Sigmoid colon (tissue), 7 donors: Measurements from ENCODE around the gene NDUFV2. TPM values are rescaled to one million over a fixed set of nuclear protein-coding genes. Genes with fewer than 3 reads are reported as not detected.
A peak's percentile ranks its signal among the peaks of the same experiment; 100 is the strongest.

Experiments
- DNase-seq: peaks from one replicate; pipeline ENCODE4 v3.0.0-alpha.2; 2019
- H3K27ac ChIP-seq, 4 donors: fragments of 200-600 bp; sonication (generic); one replicate each; pipeline ENCODE4 v1.5.1; 2016 to 2019; ENCODE audit warnings: mild to moderate bottlenecking in 1 of 4
- H3K27me3 ChIP-seq, 3 donors: fragments of 200-600 bp; sonication (generic); one replicate each; pipeline ENCODE4 v1.5.1; 2019; ENCODE audit warnings: mild to moderate bottlenecking in 1 of 3
- H3K36me3 ChIP-seq, 4 donors: fragments of 200-600 bp; sonication (generic); one replicate each; pipeline ENCODE4 v1.5.1; 2016 to 2019
- H3K4me1 ChIP-seq, 4 donors: fragments of 200-600 bp; sonication (generic); one replicate each; pipeline ENCODE4 v1.5.1; 2017 to 2019
- H3K4me3 ChIP-seq, 4 donors: fragments of 200-600 bp; sonication (generic); one replicate each; pipeline ENCODE4 v1.5.1; 2017 to 2019; ENCODE audit warnings: mild to moderate bottlenecking in 2 of 4, moderate library complexity in 1 of 4
- H3K9me3 ChIP-seq, 4 donors: fragments of 200-600 bp in 3 of 4; sonication (generic) in 3 of 4; one replicate each; pipeline versions ENCODE4 v1.5.1 to v1.6.1; 2013 to 2019
- EP300 ChIP-seq, 4 donors: sonication (generic); formaldehyde crosslinking; IDR thresholded peaks; one replicate each; pipeline ENCODE4 v1.6.1; 2017; ENCODE audit warnings: antibody characterized with exemption in 4 of 4
- POLR2A ChIP-seq, 2 donors: fragments of 450-650 bp; IDR thresholded peaks; one replicate each; pipeline ENCODE4 v1.6.1; 2016; ENCODE audit warnings: antibody characterized with exemption in 2 of 2, mild to moderate bottlenecking in 2 of 2, moderate library complexity in 2 of 2
- POLR2AphosphoS5 ChIP-seq, 4 donors: sonication (generic); formaldehyde crosslinking; IDR thresholded peaks; one replicate each; pipeline ENCODE4 v1.6.1; 2017; ENCODE audit warnings: antibody characterized with exemption in 4 of 4
- WGBS, 2 donors: extraction: QIAGEN DNeasy Blood & Tissue Kit; methylation state at CpG; one replicate each; pipeline ENCODE4 v1.1.7; 2013; 5-methylcytosine and 5-hydroxymethylcytosine counted together
- intact Hi-C: fragments of 100-400 bp; cut with DNase I; formaldehyde crosslinking; loops from one replicate; pipeline ENCODE4 v1.15.1; 2023
- polyA plus RNA-seq, 3 donors: library from polyadenylated mRNA; stranded (reverse); fragments of 200-250 nt; gene quantifications; one replicate each; pipeline ENCODE4 v1.2.3, GENCODE V29; 2013
- total RNA-seq, 4 donors: library from RNA; depleted of rRNA; stranded (reverse); fragments of >200 nt; gene quantifications; one replicate each; pipeline ENCODE4 v1.1.0, GENCODE V29; 2016
- TF ChIP-seq, protein P1 (sequence below), 4 experiments: fragments of 450-650 bp in 3 of 4; fragments of 200-600 bp in 1 of 4; IDR thresholded peaks; one replicate each; pipeline ENCODE4 v1.5.1; 2016 to 2019; ENCODE audit warnings: antibody characterized with exemption in 4 of 4, mild to moderate bottlenecking in 3 of 4, moderate library complexity in 2 of 4
- donor health status: healthy with polysubstance abuse.
- donor health status: Bipolar disorder and iron deficiency.
- donor health status: healthy.

Gene NDUFV2
- total and polyA plus RNA-seq, 7 donors = 81.3 to 339 (median 131) TPM

DNA sequence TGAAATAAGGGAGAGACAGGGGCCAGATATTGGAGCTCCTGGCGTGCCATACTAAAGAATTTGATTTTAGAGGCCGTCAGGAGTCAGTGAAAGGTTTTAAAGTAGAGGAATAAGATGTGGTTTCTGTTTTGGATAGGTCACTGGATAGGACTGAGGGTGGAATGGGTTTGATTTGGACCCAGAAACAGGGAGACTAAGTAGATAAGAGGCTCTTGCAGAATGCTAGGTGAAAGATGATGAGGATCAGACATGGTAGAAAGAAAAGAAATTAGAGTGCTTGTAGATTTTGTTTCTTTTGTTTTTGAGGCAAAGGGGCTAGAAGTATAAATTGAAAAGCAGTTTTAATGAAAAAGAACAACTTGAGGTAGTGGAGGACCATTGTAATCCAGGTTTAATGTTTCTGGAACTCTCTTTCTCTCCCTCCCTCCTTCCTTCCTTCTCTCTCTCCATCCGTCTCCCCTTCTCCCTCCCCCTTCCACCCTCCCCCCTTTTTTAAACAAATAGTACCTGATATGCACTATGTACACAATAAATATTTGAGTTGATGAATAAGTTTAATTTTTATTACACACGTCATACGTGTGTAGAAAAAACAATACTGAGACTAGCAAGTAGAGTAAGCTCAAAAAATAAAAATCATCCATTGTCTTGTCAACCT, 1.9 kb downstream of the NDUFV2 start:
- Histone ChIP-seq H3K27ac (peak overlapping the region; percentile 90 to 96 (median 94)), H3K36me3 (no peaks in the 10 kb centered on the region), H3K4me1 (peaks cover 0 to 69% (median 63%) of the 10 kb centered on the region in 4 donors), H3K9me3 (no peaks in the 10 kb centered on the region), H3K4me3 (peak overlapping the region; percentile 72 to 80 (median 77)), H3K27me3 (no peaks in the 10 kb centered on the region)
- intact Hi-C loops = no loop called here
- TF ChIP-seq POLR2AphosphoS5 (IDR thresholded peaks at IDR 0.05) (no peak), POLR2A (IDR thresholded peaks at IDR 0.05) (no peak)
- 3 to 12% methylated on average over 5 of the region's 5 CpGs for WGBS, 2 donors
- DNase-seq = no peak

DNA sequence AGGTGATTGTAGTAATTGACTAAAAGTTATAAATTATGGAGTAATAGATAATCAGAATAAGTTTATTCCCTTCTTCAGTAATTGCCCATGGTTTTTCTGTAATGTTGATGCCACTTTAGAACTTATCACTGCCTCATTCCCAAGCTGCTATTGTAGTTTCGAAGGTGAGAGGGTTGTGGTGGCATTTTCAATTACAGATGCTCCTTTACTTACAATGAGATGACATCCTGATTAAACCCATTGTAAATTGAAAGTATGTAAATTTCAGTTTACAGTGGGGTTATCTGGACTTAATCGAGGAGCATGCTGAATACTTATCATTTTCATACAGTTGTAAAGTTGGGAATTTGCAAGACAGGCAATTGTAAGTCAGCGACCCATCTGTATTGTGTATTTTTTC, 2.9 kb downstream of the NDUFV2 start:
- no peaks in the 10 kb centered on the region for H3K27me3 ChIP-seq
- H3K9me3 ChIP-seq = no peaks in the 10 kb centered on the region
- H3K36me3 ChIP-seq = no peaks in the 10 kb centered on the region
- H3K4me3 ChIP-seq = peak overlapping the region in 3 of 4 donors; percentile 72 to 80 (median 77)
- H3K27ac ChIP-seq = peak overlapping the region; percentile 90 to 96 (median 94)
- intact Hi-C loops = no loop called here
- TF ChIP-seq, protein P1, sequence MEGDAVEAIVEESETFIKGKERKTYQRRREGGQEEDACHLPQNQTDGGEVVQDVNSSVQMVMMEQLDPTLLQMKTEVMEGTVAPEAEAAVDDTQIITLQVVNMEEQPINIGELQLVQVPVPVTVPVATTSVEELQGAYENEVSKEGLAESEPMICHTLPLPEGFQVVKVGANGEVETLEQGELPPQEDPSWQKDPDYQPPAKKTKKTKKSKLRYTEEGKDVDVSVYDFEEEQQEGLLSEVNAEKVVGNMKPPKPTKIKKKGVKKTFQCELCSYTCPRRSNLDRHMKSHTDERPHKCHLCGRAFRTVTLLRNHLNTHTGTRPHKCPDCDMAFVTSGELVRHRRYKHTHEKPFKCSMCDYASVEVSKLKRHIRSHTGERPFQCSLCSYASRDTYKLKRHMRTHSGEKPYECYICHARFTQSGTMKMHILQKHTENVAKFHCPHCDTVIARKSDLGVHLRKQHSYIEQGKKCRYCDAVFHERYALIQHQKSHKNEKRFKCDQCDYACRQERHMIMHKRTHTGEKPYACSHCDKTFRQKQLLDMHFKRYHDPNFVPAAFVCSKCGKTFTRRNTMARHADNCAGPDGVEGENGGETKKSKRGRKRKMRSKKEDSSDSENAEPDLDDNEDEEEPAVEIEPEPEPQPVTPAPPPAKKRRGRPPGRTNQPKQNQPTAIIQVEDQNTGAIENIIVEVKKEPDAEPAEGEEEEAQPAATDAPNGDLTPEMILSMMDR (IDR thresholded peaks at IDR 0.05) = no peak
- no peak for TF ChIP-seq POLR2A (IDR thresholded peaks at IDR 0.05)
- TF ChIP-seq POLR2AphosphoS5 (IDR thresholded peaks at IDR 0.05) = no peak
- no peak for TF ChIP-seq EP300 (IDR thresholded peaks at IDR 0.05)
- H3K4me1 ChIP-seq = peaks cover 0 to 79% (median 73%) of the 10 kb centered on the region in 4 donors
- WGBS, 2 donors = 39 to 49% methylated on average over 3 of the region's 3 CpGs
- DNase-seq = no peak

GRCh38 chr18:9106094-9106493, 3.6 kb downstream of the NDUFV2 start:
- H3K4me3 ChIP-seq = peak overlapping the region in 1 of 4 donors; percentile 80
- intact Hi-C loops = no loop called here

GRCh38 chr18:9106800-9107584, 4.5 kb downstream of the NDUFV2 start:
- no peak for TF ChIP-seq POLR2AphosphoS5 (IDR thresholded peaks at IDR 0.05)
- TF ChIP-seq, protein P1 (IDR thresholded peaks at IDR 0.05) = no peak
- Histone ChIP-seq H3K4me1 (peaks cover 0 to 86% (median 82%) of the 10 kb centered on the region in 4 donors), H3K4me3 (no peak overlapping the region), H3K27ac (peak overlapping the region; percentile 32 to 96 (median 94)), H3K9me3 (no peaks in the 10 kb centered on the region), H3K27me3 (no peaks in the 10 kb centered on the region), H3K36me3 (no peaks in the 10 kb centered on the region)
- 24 to 27% methylated on average over 4 of the region's 4 CpGs for WGBS, 2 donors
- DNase-seq = no peak
- intact Hi-C loops = no loop called here

More at GRCh38 chr18:9106094-9106493, 3.6 kb downstream of the NDUFV2 start:
- H3K4me1 ChIP-seq = peaks cover 0 to 86% (median 80%) of the 10 kb centered on the region in 4 donors
- TF ChIP-seq POLR2A (IDR thresholded peaks at IDR 0.05) (no peak), POLR2AphosphoS5 (IDR thresholded peaks at IDR 0.05) (no peak), EP300 (IDR thresholded peaks at IDR 0.05) (no peak)
- TF ChIP-seq, protein P1 (IDR thresholded peaks at IDR 0.05) = no peak
- H3K36me3 ChIP-seq = no peaks in the 10 kb centered on the region
- H3K27ac ChIP-seq = peak overlapping the region; percentile 32 to 96 (median 94)
- H3K9me3 ChIP-seq = no peaks in the 10 kb centered on the region
- no peak for DNase-seq
- no peaks in the 10 kb centered on the region for H3K27me3 ChIP-seq
- WGBS, 2 donors = 56 to 58% methylated on average over 1 of the region's 1 CpG

GRCh38 chr18:9108911-9109310, 6.4 kb downstream of the NDUFV2 start:
- Histone ChIP-seq H3K27me3 (no peaks in the 10 kb centered on the region), H3K4me1 (peaks cover 0 to 100% (median 96%) of the 10 kb centered on the region in 4 donors), H3K9me3 (no peaks in the 10 kb centered on the region), H3K4me3 (no peak overlapping the region), H3K36me3 (no peaks in the 10 kb centered on the region), H3K27ac (peak overlapping the region; percentile 60 to 96 (median 82))
- WGBS, 2 donors = 75 to 85% methylated on average over 2 of the region's 2 CpGs
- TF ChIP-seq POLR2A (IDR thresholded peaks at IDR 0.05) (no peak), EP300 (IDR thresholded peaks at IDR 0.05) (no peak), POLR2AphosphoS5 (IDR thresholded peaks at IDR 0.05) (no peak)
- TF ChIP-seq, protein P1 (IDR thresholded peaks at IDR 0.05) = no peak
- no peak for DNase-seq
- intact Hi-C loops = no loop called here
